ENCODE measurements around the gene DDX27. TPM values are rescaled to one million over a fixed set of nuclear protein-coding genes. Genes with fewer than 3 reads are reported as not detected.
A peak's percentile ranks its signal among the peaks of the same experiment; 100 is the strongest.

DDX27 gene
- total RNA-seq, 1 donor, result 34.0 TPM

- Histone ChIP-seq H3K27ac (ENCODE audit: low read depth, low read length) (peak overlapping the region; percentile 14), H3K36me3 (ENCODE audit: insufficient read depth, low read length) (peaks cover 82% of the 10 kb centered on the region), H3K4me2 (ENCODE audit: insufficient read depth, low read length) (no peak overlapping the region), H3K4me3 (ENCODE audit: insufficient read depth, low read length) (no peak overlapping the region), H3K9me3 (ENCODE audit: low read depth, low read length) (peaks cover 13% of the 10 kb centered on the region), H3K79me2 (ENCODE audit: insufficient read depth, low read length) (peaks cover 39% of the 10 kb centered on the region), H3K4me1 (ENCODE audit: insufficient read depth, low read length) (peaks cover 36% of the 10 kb centered on the region), H4K20me1 (ENCODE audit: insufficient read depth, low read length) (peaks cover 82% of the 10 kb centered on the region), H2AFZ (ENCODE audit: low read length) (no peak overlapping the region), H3K27me3 (ENCODE audit: insufficient read depth, low read length) (no peaks in the 10 kb centered on the region)
- peak; percentile 64 for DNase-seq (ENCODE audit: insufficient read length, low spot score, missing footprints)
- TF ChIP-seq CTCF (IDR thresholded peaks at IDR 0.05; ENCODE audit: extremely low read depth, low read depth, low read length), result no peak
Observed at GRCh38 chr20:49288250-49288751, 69.1 kb downstream of the DDX27 start.

GRCh38 chr20:49288784-49289696, 69.8 kb downstream of the DDX27 start:
- no peak overlapping the region for H3K27ac ChIP-seq (ENCODE audit: low read depth, low read length)
- no peak overlapping the region for H2AFZ ChIP-seq (ENCODE audit: low read length)
- peaks cover 74% of the 10 kb centered on the region for H4K20me1 ChIP-seq (ENCODE audit: insufficient read depth, low read length)
- no peaks in the 10 kb centered on the region for H3K27me3 ChIP-seq (ENCODE audit: insufficient read depth, low read length)
- H3K9me3 ChIP-seq (ENCODE audit: low read depth, low read length), result peaks cover 13% of the 10 kb centered on the region
- H3K79me2 ChIP-seq (ENCODE audit: insufficient read depth, low read length), result peaks cover 31% of the 10 kb centered on the region
- no peak for TF ChIP-seq CTCF (IDR thresholded peaks at IDR 0.05; ENCODE audit: extremely low read depth, low read depth, low read length)
- peaks cover 74% of the 10 kb centered on the region for H3K36me3 ChIP-seq (ENCODE audit: insufficient read depth, low read length)
- H3K4me2 ChIP-seq (ENCODE audit: insufficient read depth, low read length), result no peak overlapping the region
- no peak for DNase-seq (ENCODE audit: insufficient read length, low spot score, missing footprints)
- H3K4me1 ChIP-seq (ENCODE audit: insufficient read depth, low read length), result peaks cover 32% of the 10 kb centered on the region
- H3K4me3 ChIP-seq (ENCODE audit: insufficient read depth, low read length), result no peak overlapping the region

GRCh38 chr20:49290608-49291191, 71.5 kb downstream of the DDX27 start:
- Histone ChIP-seq H3K4me2 (ENCODE audit: insufficient read depth, low read length) (no peak overlapping the region), H4K20me1 (ENCODE audit: insufficient read depth, low read length) (peaks cover 58% of the 10 kb centered on the region), H3K79me2 (ENCODE audit: insufficient read depth, low read length) (peaks cover 17% of the 10 kb centered on the region), H3K4me3 (ENCODE audit: insufficient read depth, low read length) (no peak overlapping the region), H3K4me1 (ENCODE audit: insufficient read depth, low read length) (peaks cover 27% of the 10 kb centered on the region), H3K27me3 (ENCODE audit: insufficient read depth, low read length) (no peaks in the 10 kb centered on the region), H2AFZ (ENCODE audit: low read length) (no peak overlapping the region), H3K27ac (ENCODE audit: low read depth, low read length) (no peak overlapping the region), H3K36me3 (ENCODE audit: insufficient read depth, low read length) (peaks cover 58% of the 10 kb centered on the region), H3K9me3 (ENCODE audit: low read depth, low read length) (peaks cover 13% of the 10 kb centered on the region)
- no peak for TF ChIP-seq CTCF (IDR thresholded peaks at IDR 0.05; ENCODE audit: extremely low read depth, low read depth, low read length)
- no peak for DNase-seq (ENCODE audit: insufficient read length, low spot score, missing footprints)

GRCh38 chr20:49291200-49291599, 72.0 kb downstream of the DDX27 start:
- no peaks in the 10 kb centered on the region for H3K27me3 ChIP-seq (ENCODE audit: insufficient read depth, low read length)
- H4K20me1 ChIP-seq (ENCODE audit: insufficient read depth, low read length), result peaks cover 53% of the 10 kb centered on the region

More at GRCh38 chr20:49291200-49291599, 72.0 kb downstream of the DDX27 start:
- no peak overlapping the region for H3K4me2 ChIP-seq (ENCODE audit: insufficient read depth, low read length)
- H3K4me3 ChIP-seq (ENCODE audit: insufficient read depth, low read length), result no peak overlapping the region
- H3K4me1 ChIP-seq (ENCODE audit: insufficient read depth, low read length), result peaks cover 23% of the 10 kb centered on the region
- no peak overlapping the region for H2AFZ ChIP-seq (ENCODE audit: low read length)
- peaks cover 9% of the 10 kb centered on the region for H3K9me3 ChIP-seq (ENCODE audit: low read depth, low read length)
- H3K27ac ChIP-seq (ENCODE audit: low read depth, low read length), result no peak overlapping the region
- peaks cover 12% of the 10 kb centered on the region for H3K79me2 ChIP-seq (ENCODE audit: insufficient read depth, low read length)
- no peak for DNase-seq (ENCODE audit: insufficient read length, low spot score, missing footprints)
- peaks cover 53% of the 10 kb centered on the region for H3K36me3 ChIP-seq (ENCODE audit: insufficient read depth, low read length)
- no peak for TF ChIP-seq CTCF (IDR thresholded peaks at IDR 0.05; ENCODE audit: extremely low read depth, low read depth, low read length)

Data from osteoblast (primary cell).